Stimulated activated CD4-positive, alpha-beta T cell treated with anti-CD3 and anti-CD28 coated beads, Interleukin-12 subunit alpha, Interleukin-12 subunit beta, amount 100 ng/mL, for 48 hours (primary cell): Measurements from ENCODE around the gene ZNF546.
A peak's percentile ranks its signal among the peaks of the same experiment; 100 is the strongest.

Experiments used
- DNase-seq, 3 donors: peaks; one replicate each; pipeline ENCODE4 v3.0.0-alpha.2; 2020; ENCODE audit warnings: low read depth in 2 of 3, low spot score in 1 of 3

The ZNF546 gene

GRCh38 chr19:40054632-40055031 lies 57.8 kb downstream of the ZNF546 start:
- no peak for DNase-seq

GRCh38 chr19:40055049-40055448 lies 58.2 kb downstream of the ZNF546 start:
- DNase-seq: no peak

GRCh38 chr19:40055832-40056504 lies 59.1 kb downstream of the ZNF546 start, which contains the start of gene ZNF780B:
Gene ZNF780B (minus strand): TSS chr19:40056231. CDS start chr19:40050332, 5,899 bp downstream.
- DNase-seq: peak; percentile 48 to 58 (median 52)

- no peak for DNase-seq
Measured at GRCh38 chr19:40056505-40056904, 59.6 kb downstream of the ZNF546 start.

- DNase-seq: no peak
Measured at GRCh38 chr19:40057166-40057565, 60.3 kb downstream of the ZNF546 start.

- DNase-seq: no peak
Measured at GRCh38 chr19:40059624-40060023, 62.8 kb downstream of the ZNF546 start.

- DNase-seq: no peak
Measured at GRCh38 chr19:40070058-40070457, 73.2 kb downstream of the ZNF546 start.
